ENCODE data around the gene KRTAP9-1.

KRTAP9-1 gene

GRCh38 chr17:41163828-41164227 is 25.9 kb upstream of the KRTAP9-1 start:
- Histone ChIP-seq H3K4me3 (replicated peaks; ENCODE audit: insufficient read depth, low read length) (no peak overlapping the region), H3K27ac (replicated peaks) (no peak overlapping the region), H3K27me3 (ENCODE audit: insufficient read depth, poor library complexity, severe bottlenecking) (no peaks in the 10 kb centered on the region)
- no peak for DNase-seq (ENCODE audit: low read depth in 1 of 2, low spot score in 1 of 2)
- TF ChIP-seq CTCF (IDR thresholded peaks at IDR 0.05; ENCODE audit: insufficient read depth, low read length) (no peak), POLR2AphosphoS5 (IDR thresholded peaks at IDR 0.05; ENCODE audit: low read depth) (no peak), REST (IDR thresholded peaks at IDR 0.05; ENCODE audit: insufficient replicate concordance, low read depth) (no peak), SPI1 (IDR thresholded peaks at IDR 0.05; ENCODE audit: borderline replicate concordance, low read depth) (no peak), GABPA (IDR thresholded peaks at IDR 0.05; ENCODE audit: low read depth) (no peak)

DNA sequence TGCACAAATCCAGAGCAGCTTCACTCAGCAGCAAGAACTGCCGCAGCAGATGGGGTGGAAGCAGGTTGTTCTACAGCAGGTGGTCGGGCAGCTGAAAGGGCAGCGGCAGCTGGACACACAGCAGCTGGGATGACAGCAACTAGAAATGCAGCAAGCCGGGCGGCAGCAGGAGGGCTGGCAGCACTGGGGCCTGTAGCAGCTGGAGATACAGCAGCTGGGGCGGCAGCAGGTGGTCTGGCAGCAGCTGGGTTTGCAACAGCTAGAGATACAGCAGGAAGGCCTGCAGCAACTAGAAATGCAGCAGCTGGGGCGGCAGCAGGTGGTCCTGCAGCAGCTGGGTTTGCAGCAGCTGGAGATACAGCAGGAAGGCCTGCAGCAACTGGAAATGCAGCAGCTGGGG is 22.1 kb upstream of the KRTAP9-1 start:
- TF ChIP-seq POLR2AphosphoS5 (IDR thresholded peaks at IDR 0.05; ENCODE audit: low read depth) (no peak), CTCF (IDR thresholded peaks at IDR 0.05; ENCODE audit: insufficient read depth, low read length) (no peak), SPI1 (IDR thresholded peaks at IDR 0.05; ENCODE audit: borderline replicate concordance, low read depth) (no peak), REST (IDR thresholded peaks at IDR 0.05; ENCODE audit: insufficient replicate concordance, low read depth) (no peak), GABPA (IDR thresholded peaks at IDR 0.05; ENCODE audit: low read depth) (no peak)
- Histone ChIP-seq H3K4me3 (replicated peaks; ENCODE audit: insufficient read depth, low read length) (no peak overlapping the region), H3K27me3 (ENCODE audit: insufficient read depth, poor library complexity, severe bottlenecking) (no peaks in the 10 kb centered on the region), H3K27ac (replicated peaks) (no peak overlapping the region)
- no peak for DNase-seq (ENCODE audit: low read depth in 1 of 2, low spot score in 1 of 2)

DNA sequence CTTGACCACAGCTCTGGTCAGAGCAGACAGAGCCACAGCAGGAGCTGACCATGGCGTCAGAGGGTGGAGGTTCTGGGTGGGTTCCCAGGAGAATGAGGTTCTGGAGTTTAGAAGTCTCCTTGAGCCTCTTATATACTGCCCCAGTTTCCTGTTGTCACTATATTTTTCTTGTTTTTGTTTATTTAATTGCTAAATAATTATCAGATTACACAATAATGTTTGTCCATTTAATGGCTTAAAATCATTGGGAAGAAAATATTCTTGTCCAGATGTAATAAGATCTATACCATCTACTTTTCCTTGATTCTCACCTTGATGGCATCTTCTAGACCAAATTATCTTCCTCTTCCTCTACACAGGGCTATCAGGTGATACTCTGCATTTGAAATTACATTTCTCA is 21.6 kb upstream of the KRTAP9-1 start, which contains the start of gene KRTAP4-3:
KRTAP4-3 (minus strand) TSS at position 101 of the 400 bp plus-strand sequence; CDS start at position 52, 49 bp downstream.
- no peak for TF ChIP-seq REST (IDR thresholded peaks at IDR 0.05; ENCODE audit: insufficient replicate concordance, low read depth)
- no peak for TF ChIP-seq SPI1 (IDR thresholded peaks at IDR 0.05; ENCODE audit: borderline replicate concordance, low read depth)
- no peak for TF ChIP-seq CTCF (IDR thresholded peaks at IDR 0.05; ENCODE audit: insufficient read depth, low read length)
- TF ChIP-seq GABPA (IDR thresholded peaks at IDR 0.05; ENCODE audit: low read depth): no peak
- TF ChIP-seq POLR2AphosphoS5 (IDR thresholded peaks at IDR 0.05; ENCODE audit: low read depth): no peak
- Histone ChIP-seq H3K27me3 (ENCODE audit: insufficient read depth, poor library complexity, severe bottlenecking) (peaks cover 2% of the 10 kb centered on the region), H3K4me3 (replicated peaks; ENCODE audit: insufficient read depth, low read length) (no peak within 1 kb of the TSS), H3K27ac (replicated peaks) (no peak within 1 kb of the TSS)
- DNase-seq (ENCODE audit: low read depth in 1 of 2, low spot score in 1 of 2): no peak
